ENCODE data around the gene PRICKLE1. TPM values are rescaled to one million over a fixed set of nuclear protein-coding genes. Genes with fewer than 3 reads are reported as not detected.

Gene PRICKLE1
- total and polyA plus RNA-seq, 2 donors (not counting 3 experiments of a cell fraction or from before 2014, with no cell fraction given), result 34.3 to 86.0 TPM

- Histone ChIP-seq H3K9me3 (replicated peaks; ENCODE audit: control insufficient read depth, insufficient read depth, low read length) (no peaks in the 10 kb centered on the region), H3K27me3 (ENCODE audit: control insufficient read depth in 2 of 2, insufficient read depth in 2 of 2, low read length in 2 of 2) (no peaks in the 10 kb centered on the region), H3K4me3 (replicated peaks in 1 of 3; ENCODE audit: insufficient read depth in 1 of 3, low read depth in 1 of 3, low read length in 3 of 3) (no peak overlapping the region), H3K4me1 (ENCODE audit: control insufficient read depth, extremely low read depth, insufficient read depth, low read length) (peaks cover 27% of the 10 kb centered on the region), H4K20me1 (replicated peaks; ENCODE audit: control insufficient read depth, extremely low read depth, insufficient read depth, low read length) (no peaks in the 10 kb centered on the region), H3K27ac (ENCODE audit: insufficient read depth, low read depth, low read length) (no peak overlapping the region), H3K36me3 (ENCODE audit: control insufficient read depth in 2 of 2, extremely low read depth in 1 of 2, insufficient read depth in 2 of 2, low read length in 2 of 2) (peaks cover 2 to 5% of the 10 kb centered on the region in 2 experiments), H2AFZ (ENCODE audit: low read depth, low read length) (no peak overlapping the region), H3K9ac (replicated peaks; ENCODE audit: extremely low read depth, insufficient read depth, low read length) (no peak overlapping the region), H3K79me2 (ENCODE audit: control insufficient read depth, insufficient read depth, low read length) (no peaks in the 10 kb centered on the region), H3K4me2 (ENCODE audit: insufficient read depth, low read length) (no peak overlapping the region), H3K9me1 (replicated peaks; ENCODE audit: control insufficient read depth, extremely low read depth, insufficient read depth, low read length) (no peaks in the 10 kb centered on the region)
- dilution Hi-C loops (cut with MboI; ENCODE audit: extremely low pct_ligation_motif_present, low sequenced_read_pairs) (no loop called here), intact Hi-C loops (cut with micrococcal nuclease) (no loop called here)
- DNase-seq (ENCODE audit: low read depth, low spot score) (no peak), FAIRE-seq (no peak)
- BruUV-seq (replicated peaks), result no TSS peak
- ChIA-PET CTCF (interaction anchor here (1.1 to 2.2 kb wide), 2 partner anchors 15 to 23 kb away, joined by 3 to 6 read pairs; no protein-coding TSS in a partner anchor), POLR2A (no interaction called here)
- TF ChIP-seq MAX (IDR thresholded peaks at IDR 0.05; ENCODE audit: insufficient read depth, insufficient read length) (no peak), EZH2 (IDR thresholded peaks at IDR 0.05; ENCODE audit: borderline replicate concordance, low read depth, low read length, severe bottlenecking) (no peak), GATA2 (IDR thresholded peaks at IDR 0.05; ENCODE audit: insufficient read depth, insufficient read length, low read depth, low read length) (no peak), JUN (IDR thresholded peaks at IDR 0.05; ENCODE audit: borderline replicate concordance, insufficient read depth, insufficient read length, low read depth) (no peak), POLR2AphosphoS5 (IDR thresholded peaks at IDR 0.05; ENCODE audit: insufficient read depth, low read depth, low read length) (no peak), POLR2A (IDR thresholded peaks at IDR 0.05; ENCODE audit: low read depth, low read length) (no peak), CTCF (IDR thresholded peaks at IDR 0.05; ENCODE audit: extremely low read depth in 1 of 2, insufficient read depth in 1 of 2, low read depth in 1 of 2, low read length in 2 of 2) (no peak), MYC (IDR thresholded peaks at IDR 0.05; ENCODE audit: low read depth, low read length) (no peak), FOS (IDR thresholded peaks at IDR 0.05; ENCODE audit: borderline replicate concordance, insufficient read depth, low read length) (no peak)
Measured at GRCh38 chr12:42444192-42444943, 145.2 kb downstream of the PRICKLE1 start.

All from endothelial cell of umbilical vein (primary cell).